IMR-90 (cell line): ENCODE measurements around the gene SPRED2. TPM values are rescaled to one million over a fixed set of nuclear protein-coding genes. Genes with fewer than 3 reads are reported as not detected.
A peak's percentile ranks its signal among the peaks of the same experiment; 100 is the strongest.

Experiments
- ATAC-seq: fragments of 200-7000 bp; cut with Tn5 transposase; 2 replicates; pipeline ENCODE4 v1.9.1; 2020; ENCODE audit warnings: low read depth, mild to moderate bottlenecking, moderate library complexity
- BruUV-seq: library from RNA; stranded (reverse); fragments of 400-500 nt; replicated peaks from 2 replicates; lab custom pipeline; 2021; lab: Mats Ljungman, UMichigan
- CTCF ChIA-PET: fragments of 300-600 bp; formaldehyde crosslinking; extraction: SDS; loops from one replicate; lab custom pipeline; 2021; ENCODE audit warnings: antibody characterized with exemption; lab: Yijun Ruan, JAX
- POLR2A ChIA-PET: fragments of 300-600 bp; sonication (Branson Sonifier 250); formaldehyde crosslinking; loops from one replicate; lab custom pipeline; 2022; ENCODE audit warnings: antibody characterized with exemption; ENCODE audit not compliant: unreplicated experiment; lab: Charles Lee
- DNase-seq: peaks from one replicate; pipeline ENCODE4 v3.0.0; 2013
- H2AFZ ChIP-seq: replicated peaks from 2 replicates; pipeline ENCODE3; 2013; ENCODE audit warnings: low read length, mild to moderate bottlenecking; ENCODE audit not compliant: poor library complexity
- H2AK5ac ChIP-seq: 2 replicates; pipeline ENCODE4 v1.6.1; 2013; ENCODE audit warnings: low read depth, low read length, inconsistent platforms
- H2AK9ac ChIP-seq: replicated peaks from 2 replicates; pipeline ENCODE3; 2013; ENCODE audit warnings: mild to moderate bottlenecking, low read depth, low read length, moderate library complexity; ENCODE audit not compliant: poor library complexity
- H2BK120ac ChIP-seq: 2 replicates; pipeline ENCODE4 v1.6.1; 2013; ENCODE audit warnings: low read depth, low read length, inconsistent platforms
- H2BK15ac ChIP-seq: 3 replicates; pipeline ENCODE4 v1.6.1; 2013; ENCODE audit warnings: low read depth, low read length, inconsistent platforms
- H2BK20ac ChIP-seq: 2 replicates; pipeline ENCODE4 v1.6.1; 2013; ENCODE audit warnings: low read depth, mild to moderate bottlenecking, inconsistent platforms, low read length, moderate library complexity
- H2BK5ac ChIP-seq: 2 replicates; pipeline ENCODE4 v1.6.1; 2013; ENCODE audit warnings: mild to moderate bottlenecking, low read depth, low read length, inconsistent platforms; ENCODE audit not compliant: poor library complexity, severe bottlenecking
- H3K14ac ChIP-seq: replicated peaks from 2 replicates; pipeline ENCODE4 v1.6.1; 2013; ENCODE audit warnings: low read depth, low read length, inconsistent platforms
- H3K18ac ChIP-seq: 2 replicates; pipeline ENCODE4 v1.6.1; 2013; ENCODE audit warnings: low read depth, low read length, control low read depth
- H3K23ac ChIP-seq: 2 replicates; pipeline ENCODE4 v1.6.1; 2013; ENCODE audit warnings: low read depth, low read length, inconsistent platforms
- H3K27ac ChIP-seq: 2 replicates; pipeline ENCODE4 v1.5.1; 2013; ENCODE audit warnings: mild to moderate bottlenecking, control low read depth, low read length; ENCODE audit not compliant: insufficient read depth
- H3K27me3 ChIP-seq: 2 replicates; pipeline ENCODE4 v1.6.1; 2013; ENCODE audit warnings: low read length; ENCODE audit not compliant: control insufficient read depth, insufficient read depth
- H3K36me3 ChIP-seq: 2 replicates; pipeline ENCODE4 v1.6.1; 2013; ENCODE audit warnings: low read length, mixed read lengths; ENCODE audit not compliant: control insufficient read depth, insufficient read depth
- H3K4ac ChIP-seq: 2 replicates; pipeline ENCODE4 v1.6.1; 2013; ENCODE audit warnings: low read depth, low read length, inconsistent platforms
- H3K4me1 ChIP-seq: 2 replicates; pipeline ENCODE4 v1.6.1; 2013; ENCODE audit warnings: low read length, mixed read lengths; ENCODE audit not compliant: control insufficient read depth, insufficient read depth
- H3K4me2 ChIP-seq: 2 replicates; pipeline ENCODE4 v1.6.1; 2013; ENCODE audit warnings: low read depth, mild to moderate bottlenecking, control low read depth, low read length, moderate library complexity
- H3K4me3 ChIP-seq: 2 replicates; pipeline ENCODE4 v1.5.1; 2013; ENCODE audit warnings: low read depth, mild to moderate bottlenecking, control low read depth, low read length, moderate library complexity; ENCODE audit not compliant: insufficient read depth
- H3K56ac ChIP-seq: 2 replicates; pipeline ENCODE4 v1.6.1; 2013; ENCODE audit warnings: low read length, inconsistent platforms; ENCODE audit not compliant: insufficient read depth; ENCODE audit errors: extremely low read depth
- H3K79me1 ChIP-seq, 2 experiments: 2 replicates each; pipeline ENCODE4 v1.6.1; 2013; ENCODE audit warnings: low read length in 2 of 2, inconsistent platforms in 1 of 2, low read depth in 1 of 2
- H3K9ac ChIP-seq: 2 replicates; pipeline ENCODE4 v1.6.1; 2013; ENCODE audit warnings: low read depth, low read length, control low read depth
- H3K9me1 ChIP-seq: 2 replicates; pipeline ENCODE4 v1.6.1; 2013; ENCODE audit warnings: low read length, inconsistent platforms; ENCODE audit not compliant: insufficient read depth
- H3K9me3 ChIP-seq: 2 replicates; pipeline ENCODE4 v1.6.1; 2013; ENCODE audit warnings: low read length; ENCODE audit not compliant: control insufficient read depth, insufficient read depth
- H4K20me1 ChIP-seq: 2 replicates; pipeline ENCODE4 v1.6.1; 2013; ENCODE audit warnings: low read length, inconsistent platforms; ENCODE audit not compliant: insufficient read depth
- H4K5ac ChIP-seq: 2 replicates; pipeline ENCODE4 v1.6.1; 2013; ENCODE audit warnings: mild to moderate bottlenecking, low read depth, low read length, control low read depth
- H4K8ac ChIP-seq, 2 experiments: 2 replicates each; pipeline ENCODE4 v1.6.1; 2013; ENCODE audit warnings: low read depth in 2 of 2, low read length in 2 of 2, control low read depth in 1 of 2, inconsistent platforms in 1 of 2
- H4K91ac ChIP-seq: 2 replicates; pipeline ENCODE4 v1.6.1; 2013; ENCODE audit warnings: low read depth, low read length, inconsistent platforms; ENCODE audit not compliant: insufficient read depth
- BHLHE40 ChIP-seq: fragments of 150-350 bp; IDR thresholded peaks from 2 replicates; pipeline ENCODE4 v1.6.1; 2016; ENCODE audit warnings: mild to moderate bottlenecking, low read depth, low read length
- CEBPB ChIP-seq: IDR thresholded peaks from 2 replicates; pipeline ENCODE4 v1.6.1; 2012; ENCODE audit warnings: low read depth, low read length, improper control_type of control experiment
- CHD1 ChIP-seq: IDR thresholded peaks from 2 replicates; pipeline ENCODE4 v1.6.1; 2012; ENCODE audit warnings: low read depth, low read length, improper control_type of control experiment
- FOS ChIP-seq: fragments of 150-350 bp; IDR thresholded peaks from 2 replicates; pipeline ENCODE4 v1.6.1; 2016; ENCODE audit warnings: low read depth, low read length
- MAZ ChIP-seq: IDR thresholded peaks from 2 replicates; pipeline ENCODE4 v1.6.1; 2012; ENCODE audit warnings: low read depth, mild to moderate bottlenecking, low read length, improper control_type of control experiment, moderate library complexity, borderline replicate concordance
- MXI1 ChIP-seq: IDR thresholded peaks from 2 replicates; pipeline ENCODE4 v1.6.1; 2012; ENCODE audit warnings: low read depth, mild to moderate bottlenecking, low read length, moderate library complexity, borderline replicate concordance
- NFE2L2 ChIP-seq: fragments of 150-350 bp; IDR thresholded peaks from 2 replicates; pipeline ENCODE4 v1.6.1; 2016; ENCODE audit warnings: low read depth, mild to moderate bottlenecking, low read length
- POLR2A ChIP-seq: IDR thresholded peaks from 2 replicates; pipeline ENCODE4 v1.6.1; 2012; ENCODE audit warnings: mild to moderate bottlenecking, low read depth, low read length
- RAD21 ChIP-seq: IDR thresholded peaks from 2 replicates; pipeline ENCODE4 v1.6.1; 2012; ENCODE audit warnings: low read length, improper control_type of control experiment
- RCOR1 ChIP-seq: IDR thresholded peaks from 2 replicates; pipeline ENCODE4 v1.6.1; 2012; ENCODE audit warnings: mild to moderate bottlenecking, low read length, improper control_type of control experiment; ENCODE audit not compliant: insufficient replicate concordance
- RFX5 ChIP-seq: IDR thresholded peaks from 2 replicates; pipeline ENCODE4 v1.8.0; 2012; ENCODE audit warnings: low read depth, mild to moderate bottlenecking, low read length, moderate library complexity
- SMC3 ChIP-seq: fragments of 150-350 bp; IDR thresholded peaks from 2 replicates; pipeline ENCODE4 v1.6.1; 2016; ENCODE audit warnings: low read depth, mild to moderate bottlenecking, antibody characterized with exemption, low read length, moderate library complexity
- WGBS, 2 experiments: methylation state at CpG; one replicate each; pipeline versions ENCODE4 v1.1.5 to v1.1.7; 2013; ENCODE audit warnings: missing lambda C conversion rate in 2 of 2; ENCODE audit not compliant: insufficient read length in 1 of 2; ENCODE audit errors: extremely low coverage in 2 of 2; 5-methylcytosine and 5-hydroxymethylcytosine counted together
- dilution Hi-C: fragments of 300-500 bp; cut with HindIII; formaldehyde crosslinking; loops from one replicate; pipeline ENCODE4 v1.14.3; 2018; ENCODE audit warnings: low sequenced_read_pairs; ENCODE audit not compliant: unreplicated experiment
- in situ Hi-C: fragments of 300-500 bp; cut with MboI; formaldehyde crosslinking; loops from 3 replicates; pipeline ENCODE4 v1.14.3; 2019; ENCODE audit warnings: low sequenced_read_pairs, inconsistent platforms, mixed read lengths
- intact Hi-C: fragments of 100-400 bp; cut with micrococcal nuclease; formaldehyde crosslinking; loops from 2 replicates; pipeline ENCODE4 v1.10.0; 2022
- polyA plus RNA-seq, 3 experiments: library from polyadenylated mRNA; depleted of rRNA; stranded (reverse); fragments of >200 nt; gene quantifications; 2 replicates each; pipeline ENCODE4 v1.2.3, GENCODE V29; 2012; ENCODE audit warnings: low replicate concordance in 1 of 3
- total RNA-seq: library from RNA; depleted of rRNA; stranded (reverse); fragments of >200 nt; gene quantifications from 2 replicates; pipeline ENCODE4 v1.2.3, GENCODE V29; 2012
- TF ChIP-seq, protein P1 (sequence below): fragments of 150-350 bp; IDR thresholded peaks from 2 replicates; pipeline ENCODE4 v1.6.1; 2017; ENCODE audit warnings: mild to moderate bottlenecking, antibody characterized with exemption, low read length, low read depth
- TF ChIP-seq, protein P2 (sequence below): conservative IDR thresholded peaks from 2 replicates; pipeline ENCODE4 v1.5.1; 2012; ENCODE audit warnings: mild to moderate bottlenecking, low read depth, low read length, improper control_type of control experiment
- TF ChIP-seq, protein P3 (sequence below): fragments of 150-350 bp; IDR thresholded peaks from 2 replicates; pipeline ENCODE4 v1.6.1; 2016; ENCODE audit warnings: low read depth, mild to moderate bottlenecking, low read length, moderate library complexity, borderline replicate concordance

SPRED2 gene
- total and polyA plus RNA-seq, 2 of the 4 experiments (the other 2 are of a cell fraction) = 4.8 to 18.7 TPM

DNA sequence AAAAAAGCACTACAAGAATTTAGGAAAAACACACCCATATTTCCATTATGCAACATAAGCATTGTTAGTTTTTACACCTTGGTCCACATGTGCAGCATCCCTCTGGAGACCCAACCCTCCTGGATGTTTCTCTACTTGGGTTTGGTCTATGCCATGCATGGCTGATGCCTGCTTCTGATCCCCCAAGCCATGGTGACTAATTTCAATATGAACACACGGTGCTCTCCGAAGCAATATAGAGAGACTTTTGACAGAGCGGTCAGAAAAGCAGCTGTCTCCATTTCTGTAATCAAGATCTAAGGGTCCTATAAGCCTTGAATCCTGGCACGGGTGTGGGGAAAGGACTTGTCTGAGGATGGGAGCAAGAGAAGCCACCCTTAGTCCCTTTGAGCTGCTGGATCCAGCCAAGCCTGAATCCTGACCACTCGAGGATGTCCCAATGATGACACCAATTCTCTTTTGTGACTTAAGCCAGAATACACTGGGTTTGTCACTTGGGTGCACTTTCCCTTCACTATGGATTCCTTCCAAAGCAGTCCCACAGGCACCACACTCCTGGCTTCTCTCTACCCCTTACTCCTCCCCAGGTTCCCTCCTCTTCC lies 113.2 kb downstream of the SPRED2 start:
- peak overlapping the region; percentile 96 for H2AK5ac ChIP-seq
- H3K79me1 ChIP-seq = peaks cover 27 to 57% of the 10 kb centered on the region in 2 experiments
- peak overlapping the region; percentile 84 for H3K14ac ChIP-seq
- H4K5ac ChIP-seq = peak overlapping the region; percentile 95
- CTCF ChIA-PET = interaction anchor here (1.7 kb wide), 1 partner anchor 47 kb away, joined by 4 read pairs; no protein-coding TSS in a partner anchor
- H4K91ac ChIP-seq = peak overlapping the region; percentile 90
- ATAC-seq (no peak), DNase-seq (no peak)
- POLR2A ChIA-PET = no interaction called here
- 100% methylated on average over 1 of the region's 5 CpGs; no CpG with 5 or more reads in 1 of the 2 experiments for WGBS, 2 experiments
- H3K4me1 ChIP-seq = peaks cover 26% of the 10 kb centered on the region
- BruUV-seq = no TSS peak
- peak overlapping the region; percentile 93 for H3K18ac ChIP-seq
- peak overlapping the region; percentile 97 for H3K4ac ChIP-seq
- H2BK15ac ChIP-seq = peak overlapping the region; percentile 77
- H2BK20ac ChIP-seq = peak overlapping the region; percentile 93
- H3K9me3 ChIP-seq = no peaks in the 10 kb centered on the region
- H2AFZ ChIP-seq = no peak overlapping the region
- in situ Hi-C loops = no loop called here
- H2BK120ac ChIP-seq = peak overlapping the region; percentile 91
- H4K20me1 ChIP-seq = peaks cover 8% of the 10 kb centered on the region; the same call in 1 of the 2 replicates
- H3K4me2 ChIP-seq = no peak overlapping the region; the same call in 1 of the 2 replicates
- intact Hi-C loops = no loop called here
- no peak overlapping the region for H3K9ac ChIP-seq
- H3K9me1 ChIP-seq = peaks cover 26% of the 10 kb centered on the region
- peak overlapping the region; percentile 25 for H2AK9ac ChIP-seq
- no peaks in the 10 kb centered on the region for H3K27me3 ChIP-seq
- peak overlapping the region; percentile 87 for H2BK5ac ChIP-seq
- dilution Hi-C loops = no loop called here
- peak overlapping the region; percentile 43 to 83; a peak in 3 of 4 replicates for H4K8ac ChIP-seq
- H3K23ac ChIP-seq = peak overlapping the region; percentile 55
- H3K4me3 ChIP-seq = no peak overlapping the region
- H3K56ac ChIP-seq = 0 out of 2 replicates have a peak overlapping the region, but pooled peaks have one; percentile 2
- H3K36me3 ChIP-seq = peaks cover 9% of the 10 kb centered on the region
- peak overlapping the region; percentile 88 for H3K27ac ChIP-seq
- TF ChIP-seq, protein P1, sequence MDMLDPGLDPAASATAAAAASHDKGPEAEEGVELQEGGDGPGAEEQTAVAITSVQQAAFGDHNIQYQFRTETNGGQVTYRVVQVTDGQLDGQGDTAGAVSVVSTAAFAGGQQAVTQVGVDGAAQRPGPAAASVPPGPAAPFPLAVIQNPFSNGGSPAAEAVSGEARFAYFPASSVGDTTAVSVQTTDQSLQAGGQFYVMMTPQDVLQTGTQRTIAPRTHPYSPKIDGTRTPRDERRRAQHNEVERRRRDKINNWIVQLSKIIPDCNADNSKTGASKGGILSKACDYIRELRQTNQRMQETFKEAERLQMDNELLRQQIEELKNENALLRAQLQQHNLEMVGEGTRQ = no peak
- TF ChIP-seq RCOR1 = no peak
- TF ChIP-seq FOS = no peak
- TF ChIP-seq RFX5 = no peak
- TF ChIP-seq, protein P2, sequence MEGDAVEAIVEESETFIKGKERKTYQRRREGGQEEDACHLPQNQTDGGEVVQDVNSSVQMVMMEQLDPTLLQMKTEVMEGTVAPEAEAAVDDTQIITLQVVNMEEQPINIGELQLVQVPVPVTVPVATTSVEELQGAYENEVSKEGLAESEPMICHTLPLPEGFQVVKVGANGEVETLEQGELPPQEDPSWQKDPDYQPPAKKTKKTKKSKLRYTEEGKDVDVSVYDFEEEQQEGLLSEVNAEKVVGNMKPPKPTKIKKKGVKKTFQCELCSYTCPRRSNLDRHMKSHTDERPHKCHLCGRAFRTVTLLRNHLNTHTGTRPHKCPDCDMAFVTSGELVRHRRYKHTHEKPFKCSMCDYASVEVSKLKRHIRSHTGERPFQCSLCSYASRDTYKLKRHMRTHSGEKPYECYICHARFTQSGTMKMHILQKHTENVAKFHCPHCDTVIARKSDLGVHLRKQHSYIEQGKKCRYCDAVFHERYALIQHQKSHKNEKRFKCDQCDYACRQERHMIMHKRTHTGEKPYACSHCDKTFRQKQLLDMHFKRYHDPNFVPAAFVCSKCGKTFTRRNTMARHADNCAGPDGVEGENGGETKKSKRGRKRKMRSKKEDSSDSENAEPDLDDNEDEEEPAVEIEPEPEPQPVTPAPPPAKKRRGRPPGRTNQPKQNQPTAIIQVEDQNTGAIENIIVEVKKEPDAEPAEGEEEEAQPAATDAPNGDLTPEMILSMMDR = no peak
- no peak for TF ChIP-seq CEBPB
- no peak for TF ChIP-seq BHLHE40
- no peak for TF ChIP-seq CHD1
- no peak for TF ChIP-seq NFE2L2
- TF ChIP-seq SMC3 = no peak
- TF ChIP-seq, protein P3, sequence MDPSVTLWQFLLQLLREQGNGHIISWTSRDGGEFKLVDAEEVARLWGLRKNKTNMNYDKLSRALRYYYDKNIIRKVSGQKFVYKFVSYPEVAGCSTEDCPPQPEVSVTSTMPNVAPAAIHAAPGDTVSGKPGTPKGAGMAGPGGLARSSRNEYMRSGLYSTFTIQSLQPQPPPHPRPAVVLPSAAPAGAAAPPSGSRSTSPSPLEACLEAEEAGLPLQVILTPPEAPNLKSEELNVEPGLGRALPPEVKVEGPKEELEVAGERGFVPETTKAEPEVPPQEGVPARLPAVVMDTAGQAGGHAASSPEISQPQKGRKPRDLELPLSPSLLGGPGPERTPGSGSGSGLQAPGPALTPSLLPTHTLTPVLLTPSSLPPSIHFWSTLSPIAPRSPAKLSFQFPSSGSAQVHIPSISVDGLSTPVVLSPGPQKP = no peak
- TF ChIP-seq POLR2A = no peak
- TF ChIP-seq MXI1 = no peak
- no peak for TF ChIP-seq MAZ
- TF ChIP-seq RAD21 = no peak
